GM04504 (cell line): Measurements from ENCODE around the gene PPP2R5B.

Experiments used
- DNase-seq: peaks from one replicate; pipeline ENCODE4 v3.0.0-alpha.2; 2012; ENCODE audit warnings: low read depth

PPP2R5B gene

DNA sequence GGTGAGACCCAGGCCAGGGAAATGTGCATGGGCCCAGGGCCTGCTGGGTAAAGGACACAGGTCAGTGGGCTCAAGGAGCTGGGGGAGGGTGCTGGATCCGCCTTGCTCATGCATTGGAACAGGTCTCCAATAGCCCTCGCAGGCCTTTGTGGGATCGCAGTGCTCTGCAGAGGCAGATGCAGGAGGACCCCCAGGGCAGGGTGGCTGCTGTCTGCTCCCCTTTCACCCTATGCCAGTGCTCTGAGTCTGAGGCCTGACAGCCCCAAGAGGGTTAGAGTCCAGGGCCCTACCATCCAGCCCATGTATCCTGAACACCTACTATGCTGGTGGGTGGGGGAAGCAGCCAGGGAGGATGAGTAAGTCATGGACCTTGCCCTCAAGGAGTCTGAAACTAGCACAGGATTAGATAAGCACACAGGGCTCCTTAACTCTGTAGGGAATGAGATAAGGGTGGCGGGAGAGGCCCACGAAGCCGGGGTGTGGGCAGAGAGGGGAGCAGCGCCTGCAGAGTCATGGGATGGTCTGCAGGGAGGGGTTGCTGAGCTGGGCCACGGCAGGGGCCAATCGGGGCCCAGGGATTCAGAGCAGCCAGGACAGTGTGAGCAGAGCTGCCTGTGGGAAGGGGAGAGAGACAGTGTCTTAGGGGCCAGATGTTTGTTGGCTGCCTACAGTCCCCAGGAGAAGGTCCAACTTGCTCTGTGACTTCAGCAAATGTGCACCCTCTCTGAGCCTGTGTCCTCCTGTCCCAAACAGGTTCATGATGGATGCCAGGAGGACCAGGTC, 35.6 kb upstream of the PPP2R5B start:
- DNase-seq: no peak

DNA sequence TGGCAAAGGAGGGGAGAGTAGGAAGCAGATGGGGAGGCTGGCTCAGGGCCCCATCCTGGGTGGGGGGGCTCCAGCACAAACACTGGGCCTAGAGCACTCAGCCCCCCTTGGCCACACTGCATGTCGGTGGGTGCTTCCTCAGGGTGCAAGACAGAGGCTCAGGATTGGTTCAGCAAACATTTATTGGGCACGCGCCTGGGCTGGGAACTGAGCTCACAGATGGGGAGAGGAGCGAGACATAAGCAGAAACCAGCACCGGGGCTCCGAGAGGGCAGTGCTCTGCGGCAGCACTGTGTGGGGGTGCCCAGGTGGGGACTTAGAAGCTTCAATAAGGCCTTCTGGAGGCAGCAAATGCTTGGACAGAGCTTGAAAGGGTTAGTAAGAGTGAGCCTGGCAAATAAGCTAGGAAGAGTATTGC, 34.0 kb upstream of the PPP2R5B start:
- DNase-seq: no peak

DNA sequence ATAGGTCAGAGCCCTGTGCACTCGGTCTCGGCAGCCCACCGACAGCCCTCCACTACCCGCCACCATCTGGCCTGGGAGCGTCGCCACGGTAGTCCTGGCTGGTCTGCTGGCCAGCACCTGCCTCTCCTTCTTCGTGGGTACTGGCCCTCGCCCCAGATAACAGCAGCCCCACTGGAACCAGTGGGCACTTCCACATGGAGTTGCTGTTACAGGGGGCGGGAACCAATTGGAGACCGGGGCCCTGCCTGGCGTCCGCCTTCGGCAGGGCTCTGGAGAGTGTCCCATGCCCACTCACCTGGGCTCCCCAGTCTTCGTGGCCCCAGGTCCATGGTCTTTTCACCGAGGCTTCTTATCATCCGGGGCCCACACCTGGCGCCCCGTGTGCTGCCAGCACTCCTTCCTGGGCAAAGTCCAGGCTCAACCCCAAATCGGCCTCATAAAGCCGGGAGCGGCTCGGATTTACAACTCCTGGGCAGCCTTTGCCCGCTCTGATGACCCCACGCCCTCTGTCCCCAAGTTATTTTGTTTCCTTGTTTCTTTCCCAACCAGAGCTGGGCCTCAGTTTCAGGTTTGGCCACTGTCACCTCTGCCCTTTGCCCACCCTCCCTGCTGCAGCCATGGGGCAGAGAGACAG, 33.2 kb upstream of the PPP2R5B start:
- DNase-seq: no peak

DNA sequence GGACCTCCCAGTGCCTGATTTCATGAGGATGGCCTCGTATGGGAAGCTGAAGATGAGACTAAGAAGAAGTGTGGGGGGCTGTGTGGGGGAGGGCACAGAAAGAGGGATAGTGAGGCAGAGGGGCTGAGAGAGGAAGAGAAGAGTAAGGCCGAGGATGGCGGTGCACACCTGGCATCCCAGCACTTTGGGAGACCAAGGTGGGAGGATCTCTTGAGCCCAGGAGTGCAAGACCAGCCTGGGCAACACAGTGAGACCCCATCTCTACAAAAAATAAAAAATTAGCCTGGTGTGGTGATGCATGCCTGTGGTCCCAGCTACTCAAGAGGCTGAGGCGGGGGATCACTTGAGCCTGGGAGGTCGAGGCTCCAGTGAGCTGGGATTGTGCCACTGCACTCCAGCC, 32.6 kb upstream of the PPP2R5B start:
- DNase-seq: no peak

DNA sequence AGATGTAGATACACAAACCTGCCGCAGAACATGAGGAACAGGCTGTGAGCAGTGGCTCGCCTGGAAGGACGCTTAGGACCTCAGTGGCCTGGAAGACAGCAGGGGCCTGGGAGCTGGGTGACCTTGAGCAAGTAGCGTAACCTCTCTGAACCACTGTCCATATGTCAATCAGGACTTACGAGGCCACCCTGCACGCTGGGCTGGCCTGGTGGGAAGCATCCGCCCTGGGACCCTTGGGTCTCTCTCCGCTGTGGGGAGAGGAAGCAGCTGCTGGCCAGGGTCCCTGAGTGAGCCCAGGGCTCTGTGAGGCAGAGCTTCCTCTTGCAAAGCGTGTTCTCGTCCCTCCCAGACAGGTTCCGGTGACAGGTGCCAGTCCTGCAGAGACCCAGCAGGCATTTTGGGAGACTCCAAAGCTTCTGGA, 32.1 kb upstream of the PPP2R5B start:
- DNase-seq: no peak

DNA sequence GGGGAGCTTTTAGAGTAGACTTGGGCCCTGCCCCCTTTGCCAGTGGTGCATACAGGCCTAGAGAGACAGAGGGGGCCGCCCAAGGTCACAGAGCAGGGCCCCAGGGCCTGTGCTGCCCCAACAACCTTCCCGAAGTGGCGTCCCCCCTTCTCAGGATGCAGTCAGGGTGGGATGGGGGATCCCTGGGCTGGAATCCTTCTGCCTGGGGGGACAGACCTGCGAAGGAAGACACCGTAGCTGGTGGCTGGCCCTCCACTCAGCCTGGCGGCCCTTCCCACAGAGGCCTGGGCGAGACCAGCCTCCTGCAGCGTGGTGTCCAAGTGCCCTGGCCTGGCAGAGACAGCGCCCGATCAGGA, 31.7 kb upstream of the PPP2R5B start:
- DNase-seq: no peak

DNA sequence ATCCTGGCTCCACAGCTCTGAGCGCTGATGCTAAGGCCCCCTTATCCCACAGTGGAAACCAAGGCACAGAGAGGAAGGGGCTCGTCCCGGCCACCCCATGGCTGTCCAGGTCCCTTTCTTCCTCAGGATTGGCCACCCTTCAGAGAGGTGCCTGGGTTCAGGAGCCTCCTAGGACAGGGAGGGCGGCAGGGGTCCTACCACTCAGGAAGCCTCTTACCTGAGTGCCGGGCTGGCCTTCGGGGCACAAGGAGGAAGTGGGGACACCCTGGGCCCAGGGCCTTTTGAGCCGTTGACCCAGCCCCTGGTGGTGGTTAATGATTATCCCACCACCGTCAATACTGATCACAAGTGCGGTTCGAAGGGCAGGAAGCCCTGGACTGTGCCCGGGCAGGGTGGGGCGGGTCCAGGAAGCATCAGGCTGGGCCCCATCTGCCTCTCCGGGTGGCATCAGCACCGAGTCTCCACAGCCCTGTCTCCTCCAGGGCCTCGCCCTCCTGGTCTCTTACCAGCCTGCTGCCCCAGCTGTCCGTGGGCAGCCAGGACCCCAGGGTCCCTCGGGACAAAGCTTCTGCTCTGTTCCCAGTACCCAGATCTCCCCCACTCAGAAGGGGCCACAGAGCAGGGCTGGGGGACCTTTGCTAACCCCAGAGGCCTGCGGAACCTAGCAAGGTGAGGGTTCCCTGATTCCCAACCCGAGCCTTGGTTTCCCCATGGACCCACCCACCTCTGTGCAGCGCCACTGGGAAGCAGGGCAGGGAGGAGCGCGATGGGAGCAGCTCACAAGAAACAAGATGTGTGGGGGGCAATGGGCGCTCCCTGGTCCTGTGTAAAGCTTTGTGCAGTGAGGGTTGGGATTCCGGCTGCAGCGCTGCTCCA, 31.1 kb upstream of the PPP2R5B start:
- DNase-seq: no peak

DNA sequence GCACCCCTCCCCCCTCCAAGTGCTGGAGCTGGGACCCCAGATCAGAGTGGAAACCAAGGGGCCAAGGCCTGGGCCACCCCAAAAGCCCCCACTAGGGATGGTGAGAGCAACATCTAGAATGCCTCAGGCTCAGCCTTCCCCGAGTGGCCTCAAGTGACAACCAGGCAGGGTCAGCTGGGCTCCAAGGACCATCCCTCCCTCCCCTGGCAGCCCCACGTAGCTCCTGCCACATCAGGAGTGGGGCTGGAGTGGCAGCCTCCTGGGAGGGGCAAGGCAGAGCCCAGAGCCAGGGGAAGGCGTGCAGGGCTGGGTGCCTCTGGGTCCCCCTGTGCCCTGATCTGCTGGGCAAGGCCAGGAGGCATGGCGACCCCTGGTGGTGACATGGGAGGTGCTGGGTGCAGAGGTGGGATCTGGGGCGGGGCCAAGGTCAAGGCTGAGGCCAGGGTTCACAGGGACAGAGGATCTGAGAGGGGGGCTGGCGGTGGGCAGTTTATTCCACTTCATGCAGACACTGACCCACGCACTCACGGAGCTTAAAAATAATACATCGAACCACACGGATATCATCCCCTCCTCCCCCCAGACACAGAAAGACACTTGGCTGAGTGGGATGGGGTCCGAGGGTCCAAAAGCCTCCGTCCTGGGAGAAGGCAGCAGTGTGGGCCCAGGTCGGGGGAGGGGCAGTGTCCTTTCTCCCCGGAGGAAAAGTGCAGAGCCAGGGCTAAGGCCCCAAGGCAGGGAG, 30.2 kb upstream of the PPP2R5B start:
- no peak for DNase-seq

DNA sequence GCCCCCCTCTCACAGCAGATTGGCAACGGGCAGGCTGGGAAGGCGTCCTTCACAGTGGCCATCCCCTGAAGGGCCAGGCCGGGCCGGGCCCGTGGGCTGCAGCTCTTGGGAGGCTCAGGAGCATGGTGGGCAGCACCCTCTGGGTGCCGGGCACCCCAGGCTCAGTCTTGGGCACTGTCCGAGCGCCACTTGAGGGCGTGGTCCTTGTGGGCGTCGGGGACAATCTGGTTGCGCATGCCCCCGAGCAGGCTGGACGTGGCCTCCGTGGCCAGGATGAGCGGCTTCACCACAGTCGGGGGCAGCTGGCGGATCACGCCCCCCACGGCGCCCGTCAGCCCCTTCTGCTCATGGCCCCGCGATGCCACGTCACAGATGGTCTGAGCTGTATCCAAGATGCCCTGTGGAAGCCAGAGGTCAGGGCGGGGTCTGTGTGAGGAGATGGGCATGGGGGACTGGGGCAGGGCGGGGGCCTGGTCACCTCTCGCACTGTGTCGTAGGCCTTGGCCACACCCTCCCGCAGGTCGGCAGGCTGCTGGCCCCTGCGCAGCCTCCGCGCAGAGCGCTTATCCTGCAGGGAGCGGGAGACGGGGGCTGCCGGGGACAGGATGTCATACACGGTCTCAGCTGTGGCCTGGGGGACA, 29.6 kb upstream of the PPP2R5B start:
- DNase-seq: no peak

DNA sequence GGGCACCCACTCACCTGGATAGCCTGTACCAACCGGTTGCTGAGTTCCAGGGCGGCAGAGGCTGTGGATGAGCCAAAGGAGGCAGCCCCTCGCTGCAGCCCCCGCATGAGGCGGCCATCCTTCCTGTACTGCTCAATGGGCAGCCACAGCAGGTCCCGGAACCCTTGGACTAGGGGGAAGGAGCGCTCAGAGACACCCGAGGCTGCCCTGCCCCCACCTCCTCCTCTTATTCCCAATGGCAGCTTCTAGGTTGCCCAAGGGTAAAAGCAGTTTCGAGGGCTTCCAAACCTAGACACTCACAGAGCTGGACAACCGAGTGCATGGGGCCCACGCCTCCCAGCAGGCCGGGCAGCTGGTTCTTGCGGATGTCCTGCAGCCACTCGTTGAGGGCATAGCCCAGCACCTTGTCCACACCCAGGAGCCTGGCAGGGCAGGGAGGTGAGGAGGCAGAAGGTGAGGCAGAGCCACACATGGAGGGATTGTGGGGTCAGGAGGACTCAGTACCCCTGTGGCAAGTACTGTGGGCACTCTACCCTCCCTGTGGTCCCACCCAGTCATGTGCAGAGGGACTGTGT, 28.0 kb upstream of the PPP2R5B start:
- DNase-seq: no peak

DNA sequence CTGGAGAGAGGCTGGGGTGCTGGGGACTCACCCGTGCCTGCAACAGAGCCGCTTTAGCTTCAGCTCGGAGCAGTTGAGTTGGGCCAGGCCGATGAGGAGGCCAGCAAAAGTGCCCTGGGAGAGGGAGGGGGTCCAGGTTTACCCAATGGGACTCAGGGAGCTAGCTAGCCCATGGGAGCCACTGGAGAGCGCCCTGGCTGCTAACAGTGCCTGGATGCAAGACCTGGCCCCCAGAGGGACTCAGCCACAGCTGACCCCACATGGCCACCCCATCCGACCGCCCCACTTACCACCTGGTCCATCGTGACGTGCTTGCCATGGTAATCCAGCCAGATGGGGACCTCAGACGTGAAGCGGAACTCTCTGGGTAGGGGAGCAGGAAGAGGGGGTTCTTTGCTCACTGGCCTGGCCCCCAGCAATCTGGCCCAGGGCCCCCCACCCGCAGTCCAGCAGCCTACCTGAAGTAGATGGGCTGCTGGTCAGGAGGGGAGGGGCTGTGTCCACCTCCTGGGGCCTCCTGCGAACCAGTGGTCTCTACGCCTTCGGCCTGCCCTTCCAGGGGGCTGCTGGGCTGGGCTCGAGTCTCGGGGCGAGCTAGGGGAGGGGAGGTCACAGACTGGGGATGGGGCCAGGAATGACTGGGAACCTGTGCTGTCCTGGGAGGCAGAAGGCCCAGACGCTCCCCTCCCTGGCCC, 27.0 kb upstream of the PPP2R5B start:
- DNase-seq: no peak

DNA sequence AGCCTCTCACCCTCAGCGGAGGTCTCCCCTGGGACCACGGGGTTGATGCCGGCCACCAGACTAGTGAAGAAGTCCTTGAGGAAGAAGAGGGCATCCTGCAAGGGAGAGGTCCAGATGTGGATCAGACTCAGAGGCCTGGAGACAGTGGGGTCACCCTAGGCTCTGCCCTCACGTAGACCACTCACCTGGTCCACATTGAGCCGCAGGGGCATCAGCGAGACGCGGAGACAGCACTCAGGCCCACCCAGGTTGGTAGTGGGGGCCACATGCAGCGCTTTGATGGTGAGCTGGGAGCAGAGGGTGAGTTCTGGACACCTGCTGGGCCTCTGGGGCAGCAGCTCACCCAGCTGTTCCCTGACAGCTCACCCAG, 26.4 kb upstream of the PPP2R5B start:
- no peak for DNase-seq

DNA sequence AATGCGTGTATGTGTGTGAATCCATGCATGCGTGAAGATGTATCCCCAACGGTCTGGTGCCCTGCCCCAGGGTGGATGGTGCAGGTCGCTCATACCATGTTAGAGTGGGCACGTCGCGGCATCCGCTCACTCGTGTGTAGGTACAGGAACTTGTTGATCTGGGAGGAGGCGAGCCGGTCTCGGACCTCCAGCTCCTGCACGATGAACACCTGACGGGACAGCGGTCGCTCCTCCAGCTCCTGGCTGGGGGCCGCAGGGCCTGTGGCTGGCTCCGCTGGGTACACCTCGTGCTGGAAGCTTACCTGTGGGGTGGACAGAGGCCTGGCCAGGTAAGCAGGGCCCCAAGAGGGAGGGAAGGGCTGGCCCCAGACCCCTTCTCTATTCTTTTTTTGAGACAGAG, 25.9 kb upstream of the PPP2R5B start:
- DNase-seq: no peak

DNA sequence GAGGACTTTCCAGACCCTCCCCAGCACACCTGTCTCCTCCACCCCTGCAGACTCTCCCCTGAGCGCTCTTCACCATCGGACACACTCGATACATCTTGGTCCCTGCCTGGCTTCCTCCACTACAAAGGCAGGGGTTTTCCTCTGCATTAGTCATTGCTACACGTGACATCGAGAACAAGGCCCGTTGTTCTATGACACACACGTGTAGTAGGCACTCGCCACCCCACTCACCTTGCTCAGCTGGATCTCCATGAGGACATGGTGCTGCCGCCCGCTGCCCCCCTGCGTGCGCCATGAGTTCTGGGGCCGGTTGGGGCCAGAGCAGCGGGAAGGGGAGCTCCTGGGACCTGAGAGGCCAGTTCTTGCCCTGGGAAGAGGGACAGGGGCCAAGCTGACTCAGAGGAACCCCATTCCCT, 24.2 kb upstream of the PPP2R5B start:
- no peak for DNase-seq

DNA sequence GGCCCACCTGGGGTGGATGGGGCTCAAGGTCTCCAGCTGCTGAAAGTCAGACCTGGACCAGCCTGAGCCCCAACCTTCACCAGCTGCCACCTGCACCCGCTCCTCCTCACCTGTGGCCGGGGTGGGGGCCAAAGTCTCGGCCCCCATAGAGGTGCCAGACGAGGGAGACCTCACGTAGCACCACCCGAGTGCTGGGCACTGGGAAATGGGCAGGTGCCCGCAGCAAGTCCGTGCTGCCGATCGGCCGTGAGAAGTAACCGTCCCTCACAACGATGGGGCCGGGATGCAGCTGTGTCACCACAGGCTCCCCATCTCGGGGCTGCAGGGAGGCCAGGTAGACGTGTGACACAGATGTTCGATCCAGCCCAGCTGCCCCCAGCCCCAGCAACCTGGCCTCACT, 23.7 kb upstream of the PPP2R5B start:
- no peak for DNase-seq

DNA sequence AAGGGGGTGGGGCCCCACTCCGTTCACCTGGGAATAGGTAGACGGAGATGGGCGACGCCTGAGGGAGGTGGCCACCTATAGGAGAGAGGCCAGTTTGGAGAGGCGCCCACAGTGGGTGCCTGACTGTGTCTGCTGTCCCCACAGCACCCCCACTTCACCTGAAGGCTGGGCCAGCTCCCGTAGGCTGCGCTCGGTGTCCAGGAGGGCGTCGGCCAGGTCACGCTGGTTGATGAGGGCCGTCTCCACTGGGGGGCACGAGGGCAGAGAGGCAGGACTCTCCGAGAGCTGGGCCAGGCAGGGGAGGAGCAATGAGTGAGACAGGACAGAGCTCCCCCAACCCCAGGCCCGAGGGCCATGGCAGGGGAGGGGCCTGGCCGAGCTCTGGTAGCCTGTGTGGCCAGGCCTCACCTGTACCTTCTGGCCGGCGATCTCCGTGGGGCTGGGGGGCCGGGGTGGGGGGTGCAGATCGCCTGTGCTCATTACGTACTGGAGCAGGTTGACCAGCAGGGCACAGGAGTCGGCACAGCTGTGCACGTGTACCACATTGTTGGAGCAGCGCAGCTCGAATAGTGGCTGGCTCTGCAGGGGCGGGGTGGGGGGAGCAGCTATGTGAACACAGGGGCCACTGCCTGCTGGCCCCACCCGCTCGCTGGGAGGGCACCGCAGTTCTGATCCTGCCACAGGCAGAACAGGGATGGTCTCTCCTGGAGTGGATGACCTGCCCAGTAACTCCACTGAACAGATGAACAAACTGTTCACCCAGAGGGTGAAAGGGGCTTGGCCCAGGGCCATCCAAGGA, 22.2 kb upstream of the PPP2R5B start:
- DNase-seq: no peak

DNA sequence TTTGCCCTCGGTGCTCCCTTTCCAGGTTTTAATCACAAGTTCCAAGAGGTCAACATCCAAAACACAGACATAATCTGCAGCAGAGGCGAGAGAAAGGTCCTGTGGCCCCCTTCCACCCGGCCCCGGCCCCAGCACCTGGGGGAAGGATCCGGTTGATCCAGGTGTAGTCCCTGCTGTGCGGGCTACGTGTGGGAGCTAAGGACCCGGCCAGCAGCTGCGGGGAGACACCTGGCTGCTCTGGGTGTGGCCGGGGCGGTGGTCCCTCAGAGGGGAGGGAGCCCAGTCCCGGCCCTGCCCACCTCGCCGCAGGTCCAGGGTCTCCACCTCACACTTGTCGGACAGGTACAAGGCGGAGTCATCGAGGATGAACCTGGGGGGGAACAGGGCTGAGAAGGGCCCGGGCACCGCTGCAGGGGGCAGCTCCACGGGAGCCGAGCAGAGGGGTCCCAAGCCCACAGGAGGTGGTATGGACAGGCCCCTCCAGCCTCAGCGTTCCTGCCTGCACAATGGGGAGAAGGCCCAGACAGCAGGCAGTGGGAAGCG, 21.1 kb upstream of the PPP2R5B start:
- no peak for DNase-seq

DNA sequence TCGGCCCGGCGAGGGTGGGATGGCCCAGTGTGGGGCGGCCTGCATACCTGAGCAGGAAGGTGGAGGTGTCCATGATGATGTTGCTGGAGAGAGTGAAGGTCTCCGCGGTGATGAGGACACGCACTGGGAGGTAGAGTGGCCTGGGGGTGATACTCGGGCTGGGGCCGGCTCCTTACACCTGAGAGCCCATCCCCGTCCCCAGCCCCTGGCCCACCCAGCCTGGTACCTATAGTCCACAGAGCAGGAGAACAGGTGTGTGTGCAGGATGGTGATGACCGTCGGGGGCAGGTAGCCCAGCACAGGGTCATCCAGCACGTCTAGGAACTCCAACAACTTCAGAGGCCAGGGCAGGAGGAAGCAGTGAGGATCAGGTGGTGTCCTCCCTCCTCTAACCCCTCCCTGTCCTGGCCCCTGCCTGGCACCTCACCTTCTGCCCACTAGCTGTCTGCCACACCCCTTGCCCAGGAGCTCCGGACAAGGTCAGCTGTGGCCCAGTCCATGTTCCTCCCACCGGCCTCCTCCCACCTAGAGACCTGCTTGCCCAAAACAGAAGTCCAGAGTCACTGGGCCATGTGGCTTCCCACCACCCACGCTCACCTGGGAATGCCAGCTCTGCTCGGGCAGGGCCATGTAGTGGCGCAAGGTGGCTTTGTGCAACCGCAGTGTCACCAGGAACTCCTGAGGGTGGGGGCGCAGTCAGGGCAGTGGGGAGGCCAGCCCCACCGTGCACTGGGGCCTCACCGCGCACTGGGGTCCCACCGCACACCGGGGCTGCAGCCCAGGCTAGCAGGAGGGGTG, 18.8 kb upstream of the PPP2R5B start:
- DNase-seq: no peak

DNA sequence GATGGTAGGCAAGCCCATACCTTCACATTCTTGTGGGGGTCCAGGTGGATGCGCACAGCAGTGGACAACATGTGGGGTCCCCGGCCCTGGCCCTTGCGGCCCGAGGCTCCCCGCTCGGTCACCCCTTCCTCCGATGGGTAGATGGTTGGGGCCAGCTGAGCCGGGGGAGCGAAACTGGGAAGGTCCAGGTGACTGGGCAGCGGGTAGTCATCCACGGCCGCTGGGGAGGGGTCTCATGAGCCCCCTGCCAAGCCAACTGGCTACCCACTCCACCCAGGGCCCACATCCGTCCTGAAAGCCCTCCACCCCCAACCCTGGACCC, 18.2 kb upstream of the PPP2R5B start:
- no peak for DNase-seq
